ENCODE results near the gene RSPH4A.
"Not testable (repeated sequence)": the region's sequence is repeated elsewhere in the genome, so short reads cannot be mapped to it uniquely, and the experiment has no call there.

RSPH4A gene

GRCh38 chr6:116615937-116616736, at the start of gene RSPH4A:
Gene RSPH4A (plus strand): TSS chr6:116616479. CDS start chr6:116616624, 145 bp downstream.
- DNase-seq (ENCODE audit: low spot score) = peak; percentile 91

DNA sequence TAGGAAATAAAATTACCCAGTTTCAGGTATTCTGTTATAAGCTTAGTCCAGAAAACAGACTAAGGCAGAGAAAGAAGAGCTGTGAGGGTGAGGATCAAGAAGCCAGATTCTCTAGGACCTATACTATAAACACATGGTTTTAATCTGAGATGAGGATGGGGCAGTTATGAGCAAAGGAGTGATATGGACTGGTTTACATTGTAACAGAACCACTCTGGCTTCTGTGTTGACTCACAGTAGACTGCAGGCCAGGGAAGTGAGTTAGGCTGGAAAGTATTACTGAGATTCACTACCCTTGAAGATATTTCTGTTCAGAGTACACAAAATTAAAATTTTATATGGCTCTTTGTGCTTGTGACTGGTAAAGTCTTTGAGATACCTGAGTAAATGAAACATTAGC, 48.2 kb upstream of the RSPH4A start:
- DNase-seq (ENCODE audit: low spot score) = no peak

DNA sequence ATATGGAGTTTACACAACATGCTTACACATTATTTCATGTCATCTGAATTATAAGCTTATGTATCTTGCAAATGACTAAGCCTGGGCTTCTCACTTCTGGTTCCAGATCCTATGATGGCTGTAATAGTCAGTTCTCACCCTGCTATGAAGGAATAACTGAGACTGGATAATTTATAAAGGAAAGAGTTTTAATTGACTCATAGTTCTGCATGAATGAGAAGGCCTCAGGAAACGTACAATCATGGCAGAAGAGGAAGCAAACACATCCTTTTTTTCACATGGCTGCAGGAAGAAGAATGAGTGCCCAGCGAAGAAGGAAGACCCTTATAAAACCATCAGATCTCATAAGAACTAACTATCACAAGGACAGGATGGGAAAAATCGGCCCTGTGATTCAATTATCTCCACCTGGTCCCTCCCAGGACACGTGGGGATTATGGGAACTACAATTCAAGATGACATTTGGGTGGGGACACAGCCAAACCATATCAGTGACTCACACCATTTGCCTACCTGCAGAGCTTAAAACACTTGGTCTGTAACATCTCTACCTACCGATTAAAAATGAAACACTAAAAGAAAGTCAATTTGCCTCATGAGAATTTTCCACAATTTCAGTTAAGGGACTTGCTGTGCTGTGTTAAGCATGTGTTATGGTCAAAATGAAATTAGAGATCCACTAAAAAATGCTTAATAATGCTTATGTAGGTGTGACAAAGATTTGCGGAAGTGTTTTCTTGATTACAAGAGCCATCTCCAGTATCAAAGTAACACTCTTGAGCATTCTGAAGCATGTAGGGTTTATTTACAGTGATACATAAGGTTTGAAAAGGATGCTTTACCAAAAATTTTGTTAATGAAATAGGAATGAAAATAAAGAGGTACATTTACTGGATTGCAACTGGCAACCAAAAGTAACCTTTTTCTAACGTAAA, 47.2 kb upstream of the RSPH4A start:
- peak; percentile 65 for DNase-seq (ENCODE audit: low spot score)

DNA sequence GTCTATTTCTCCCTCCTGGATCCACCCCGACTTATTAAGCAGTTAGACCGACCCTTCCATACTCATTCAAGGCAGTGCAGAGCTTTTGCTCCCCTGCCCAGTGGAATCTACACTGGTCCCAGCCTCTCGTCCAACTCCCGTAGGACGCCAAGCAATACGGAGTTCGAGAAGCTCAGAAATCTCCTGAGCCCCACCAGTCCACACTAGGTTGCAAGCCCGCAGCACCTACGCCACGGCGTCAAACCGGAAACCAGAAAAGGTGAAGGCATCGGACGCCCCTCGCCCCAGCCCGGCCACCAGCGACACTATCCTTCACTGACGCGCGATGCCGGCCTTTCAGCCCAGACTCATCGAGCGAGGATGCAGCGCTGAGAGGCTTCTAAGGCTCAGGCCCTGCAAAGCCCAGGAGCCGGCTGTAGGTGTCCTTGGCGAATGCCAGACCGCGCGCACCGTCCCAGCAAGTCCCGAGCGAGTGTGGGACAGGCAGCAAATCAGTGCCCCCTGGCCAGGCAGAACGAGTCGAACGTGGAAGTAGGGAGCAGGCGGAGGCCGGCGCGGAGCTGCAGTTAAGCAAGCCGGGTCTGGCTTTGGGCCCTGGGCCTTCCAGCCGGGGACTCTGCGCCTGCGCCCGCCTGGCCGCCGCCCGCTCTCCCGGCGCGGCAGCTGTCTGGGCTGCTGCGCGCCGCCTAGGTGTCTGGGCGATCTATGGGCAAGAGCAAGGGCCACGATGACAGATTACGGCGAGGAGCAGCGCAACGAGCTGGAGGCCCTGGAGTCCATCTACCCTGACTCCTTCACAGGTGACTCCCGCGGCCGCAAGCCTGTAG, 45.2 kb upstream of the RSPH4A start, which contains the start of gene RWDD1:
TSS of gene RWDD1 (plus strand) at position 649 of the 827 bp plus-strand sequence. CDS start at position 728, 79 bp downstream.
- peak; percentile 99 for DNase-seq (ENCODE audit: low spot score)

DNA sequence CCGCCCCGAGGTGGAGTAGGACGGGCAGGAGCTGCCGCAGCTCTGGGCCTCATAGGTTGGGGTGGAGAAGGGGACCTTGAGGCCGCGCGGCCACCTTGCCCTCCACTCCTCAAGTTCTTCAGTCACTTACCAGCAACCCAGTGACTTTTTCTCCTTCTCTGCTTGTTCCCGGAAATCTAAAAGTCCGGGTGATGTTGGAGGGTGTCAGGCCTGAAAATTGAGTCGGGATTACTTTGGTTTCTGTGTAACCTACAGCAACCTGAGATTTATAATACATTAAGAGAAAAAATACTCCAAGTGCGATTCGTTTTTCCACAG, 44.6 kb upstream of the RSPH4A start:
- no peak for DNase-seq (ENCODE audit: low spot score)

- DNase-seq (ENCODE audit: low spot score) = no peak
These were observed 44.1 kb upstream of the RSPH4A start for GRCh38 chr6:116572162-116572561.

GRCh38 chr6:116575227-116575626, 41.1 kb upstream of the RSPH4A start:
- DNase-seq (ENCODE audit: low spot score) = no peak

- DNase-seq (ENCODE audit: low spot score) = no peak
These were observed 38.8 kb upstream of the RSPH4A start for GRCh38 chr6:116577486-116577885.

DNA sequence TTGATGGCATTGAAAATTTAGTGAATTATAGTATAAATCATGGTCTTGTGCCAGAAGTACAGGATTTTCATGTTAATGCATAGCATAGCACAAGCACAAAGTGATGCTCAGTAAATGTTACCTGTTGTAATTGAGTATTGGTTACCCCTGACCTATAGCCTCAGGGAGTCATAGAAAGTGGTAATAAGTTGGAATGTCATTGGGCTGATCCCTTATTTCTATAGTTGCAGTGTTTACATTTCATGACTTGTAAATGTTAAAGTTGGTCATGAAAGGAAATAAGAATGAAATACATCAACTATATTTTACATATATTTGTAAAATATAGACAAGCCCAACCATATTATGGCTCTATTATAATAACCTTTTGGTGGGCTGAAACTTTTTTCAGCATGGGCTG, 37.9 kb upstream of the RSPH4A start:
- DNase-seq (ENCODE audit: low spot score) = no peak

DNA sequence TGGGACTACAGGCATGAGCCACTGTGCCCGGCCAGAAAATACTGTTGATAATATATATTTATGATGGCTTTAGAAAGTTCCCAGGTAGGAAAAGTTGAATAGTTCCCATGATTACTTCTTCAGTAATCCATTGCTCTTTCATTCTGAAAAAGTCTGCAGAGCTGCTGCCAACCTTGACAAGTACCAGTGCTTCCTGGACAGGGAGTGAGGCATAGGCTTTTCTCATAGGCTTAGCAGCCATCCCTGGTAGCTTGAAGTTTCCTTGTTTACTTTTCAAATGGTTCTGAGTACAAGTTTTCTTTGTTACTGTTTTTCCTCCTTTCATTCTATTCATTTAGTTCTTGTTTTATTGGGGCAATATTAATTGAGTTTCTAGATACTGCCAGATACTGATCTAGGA, 37.1 kb upstream of the RSPH4A start:
- no peak for DNase-seq (ENCODE audit: low spot score)

GRCh38 chr6:116580198-116580597, 36.1 kb upstream of the RSPH4A start:
- no peak for DNase-seq (ENCODE audit: low spot score)

DNA sequence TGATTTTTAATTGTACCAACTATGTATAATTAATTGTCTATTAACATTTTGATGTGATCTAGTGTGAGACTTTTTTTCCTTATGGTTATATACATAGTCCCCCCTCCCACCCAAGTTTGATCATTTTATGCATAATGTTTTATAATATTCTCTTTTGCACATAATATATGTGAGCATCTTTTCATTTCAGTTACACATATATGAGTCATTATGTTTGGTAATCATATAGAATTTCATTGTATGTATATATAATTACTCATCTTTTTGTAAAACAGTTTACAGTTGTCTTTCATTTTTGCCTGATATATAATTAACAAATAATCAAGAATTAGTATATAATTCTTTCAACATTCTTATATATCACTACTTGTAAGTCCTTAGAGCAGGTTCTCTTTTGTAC, 30.0 kb upstream of the RSPH4A start:
- DNase-seq (ENCODE audit: low spot score) = no peak

DNA sequence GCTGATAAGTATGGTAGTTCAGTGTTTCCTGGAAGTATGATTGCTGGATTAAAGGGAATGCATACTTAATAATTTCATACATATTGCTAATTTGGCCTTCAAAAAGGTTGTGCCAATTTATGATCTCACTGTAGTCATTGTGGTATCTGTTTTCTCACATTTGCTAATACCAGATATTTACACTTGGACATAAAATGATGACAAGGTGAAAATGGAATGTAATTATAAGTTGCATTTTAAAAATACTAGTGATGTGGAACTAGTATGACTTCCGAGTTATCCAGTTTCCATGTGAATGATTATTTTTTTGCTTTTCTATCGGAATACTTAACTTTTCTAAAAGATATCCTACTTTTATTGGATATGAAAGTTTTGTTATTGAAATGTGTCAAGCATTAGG, 29.5 kb upstream of the RSPH4A start:
- no peak for DNase-seq (ENCODE audit: low spot score)

DNA sequence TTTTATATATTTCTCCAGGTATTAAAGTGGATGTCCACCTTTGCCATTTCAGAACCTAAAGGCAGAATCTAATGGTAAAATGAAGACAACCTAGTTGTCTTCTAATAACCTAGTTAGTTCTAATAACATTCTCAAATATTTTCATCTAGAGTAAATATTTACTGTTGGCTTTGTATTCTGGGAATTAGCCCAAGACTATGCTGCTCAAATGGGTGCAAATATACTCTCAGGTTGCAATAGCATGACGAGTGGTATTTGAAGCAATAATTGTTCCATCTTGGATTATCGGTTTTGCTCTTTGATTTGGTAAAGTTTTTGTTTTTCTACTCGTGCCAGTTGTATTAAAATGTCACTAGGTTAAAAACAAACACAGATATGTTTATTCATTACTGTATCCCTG, 21.0 kb upstream of the RSPH4A start:
- no peak for DNase-seq (ENCODE audit: low spot score)

DNA sequence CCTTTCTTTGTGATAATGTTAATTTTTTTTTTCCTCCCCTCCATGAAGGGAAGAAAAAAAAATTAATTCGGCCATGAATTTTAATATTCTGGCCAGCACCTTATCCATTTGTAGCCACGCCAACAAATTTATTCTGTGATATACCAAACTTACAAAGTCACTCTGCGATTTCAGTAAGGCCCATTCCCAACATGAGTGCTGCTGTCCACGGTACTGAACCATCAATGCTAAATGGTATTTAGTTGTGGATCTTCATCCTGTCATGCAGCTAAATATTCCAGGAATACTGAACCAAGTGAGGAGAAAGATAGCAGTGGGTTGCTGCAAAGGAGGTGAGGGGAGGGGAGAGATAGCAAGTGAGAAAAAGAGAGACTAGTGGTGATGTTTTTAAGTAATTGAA, 19.5 kb upstream of the RSPH4A start:
- no peak for DNase-seq (ENCODE audit: low spot score)

- not testable (repeated sequence) for DNase-seq (ENCODE audit: low spot score)
These were observed 12.4 kb upstream of the RSPH4A start for GRCh38 chr6:116603916-116604315.

DNA sequence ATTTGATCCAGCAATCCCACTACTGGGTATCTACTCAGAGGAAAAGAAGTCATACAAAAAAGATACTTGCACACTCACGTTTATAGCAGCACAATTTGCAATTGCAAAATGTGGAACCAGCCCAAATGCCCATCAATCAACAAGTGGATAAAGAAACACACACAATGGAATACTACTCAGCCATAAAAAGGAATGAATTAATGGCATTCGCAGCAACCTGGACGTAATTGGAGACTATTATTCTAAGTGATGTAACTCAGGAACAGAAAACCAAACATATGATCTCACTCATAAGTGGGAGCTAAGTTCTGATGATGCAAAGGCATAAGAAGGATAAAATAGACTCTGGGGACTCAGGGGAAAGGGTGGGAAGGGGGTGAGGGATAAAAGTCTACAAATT, 11.4 kb upstream of the RSPH4A start:
- not testable (repeated sequence) for DNase-seq (ENCODE audit: low spot score)

DNA sequence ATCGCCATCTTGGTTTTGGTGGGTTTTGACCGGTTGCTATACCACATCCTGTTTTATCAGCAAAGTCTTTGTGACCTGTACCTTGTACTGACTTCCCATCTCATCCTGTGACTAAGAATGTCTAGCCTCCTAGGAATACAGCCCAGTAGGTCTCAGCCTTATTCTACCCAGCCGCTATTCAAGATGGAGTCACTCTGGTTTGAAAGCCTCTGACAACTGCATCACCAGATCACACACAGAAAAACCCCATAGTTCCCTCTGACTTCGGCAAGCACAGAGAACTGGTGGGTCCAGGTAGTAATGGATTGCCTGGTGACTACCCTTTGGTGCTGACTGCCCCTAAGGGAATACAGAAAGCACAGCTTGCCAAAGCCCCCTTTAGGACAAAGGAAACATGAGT, 10.3 kb upstream of the RSPH4A start:
- DNase-seq (ENCODE audit: low spot score) = no peak

- no peak for DNase-seq (ENCODE audit: low spot score)
These were observed 5.2 kb upstream of the RSPH4A start for GRCh38 chr6:116611056-116611455.

DNA sequence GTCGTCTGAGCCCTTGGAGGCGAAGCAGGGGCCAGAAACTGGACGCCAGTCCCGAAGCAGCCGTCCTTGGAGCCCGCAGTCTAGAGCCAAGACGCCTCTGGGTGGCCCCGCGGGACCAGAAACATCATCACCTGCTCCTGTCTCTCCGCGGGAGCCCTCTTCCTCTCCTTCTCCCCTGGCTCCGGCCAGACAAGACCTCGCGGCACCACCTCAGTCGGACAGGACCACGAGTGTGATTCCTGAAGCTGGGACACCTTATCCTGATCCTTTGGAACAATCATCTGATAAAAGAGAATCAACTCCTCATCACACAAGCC, 416 bp downstream of the RSPH4A start:
- DNase-seq (ENCODE audit: low spot score) = no peak

- DNase-seq (ENCODE audit: low spot score) = no peak
These were observed 7.9 kb downstream of the RSPH4A start for GRCh38 chr6:116624036-116624805.

DNA sequence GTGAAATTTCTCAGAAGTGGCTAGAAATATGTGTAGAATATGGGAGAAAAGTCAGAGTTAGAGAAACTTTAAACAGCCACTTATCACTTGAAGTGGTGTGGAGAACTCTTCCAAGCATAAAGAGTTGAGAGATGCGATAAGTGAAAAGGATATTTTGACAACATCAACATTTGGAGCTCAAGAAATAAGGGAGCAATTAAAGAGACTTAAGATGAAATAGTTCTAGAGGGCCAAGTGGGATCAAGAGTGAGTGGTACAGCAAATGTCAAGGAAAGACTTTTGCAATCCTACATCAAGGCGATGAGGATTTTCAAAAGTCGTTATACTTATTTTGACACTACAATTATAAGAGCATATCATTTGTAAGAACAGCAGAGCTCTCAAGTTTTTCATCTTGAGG, 9.6 kb downstream of the RSPH4A start:
- DNase-seq (ENCODE audit: low spot score) = no peak
